Retinal pigment epithelial cell (primary cell): ENCODE measurements around the gene MAPK10.

Experiments used
- DNase-seq: peaks from one replicate; pipeline ENCODE4 v3.0.0-alpha.2; 2010; ENCODE audit warnings: low read depth
- H3K4me3 ChIP-seq: 2 replicates; pipeline ENCODE4 v1.5.1; 2011; ENCODE audit warnings: mild to moderate bottlenecking, low read length, control low read depth, moderate library complexity
- TF ChIP-seq, protein P1 (sequence below): conservative IDR thresholded peaks from 2 replicates; pipeline ENCODE4 v1.5.1; 2011; ENCODE audit warnings: low read depth, low read length, control low read depth, inconsistent platforms

MAPK10 gene

DNA sequence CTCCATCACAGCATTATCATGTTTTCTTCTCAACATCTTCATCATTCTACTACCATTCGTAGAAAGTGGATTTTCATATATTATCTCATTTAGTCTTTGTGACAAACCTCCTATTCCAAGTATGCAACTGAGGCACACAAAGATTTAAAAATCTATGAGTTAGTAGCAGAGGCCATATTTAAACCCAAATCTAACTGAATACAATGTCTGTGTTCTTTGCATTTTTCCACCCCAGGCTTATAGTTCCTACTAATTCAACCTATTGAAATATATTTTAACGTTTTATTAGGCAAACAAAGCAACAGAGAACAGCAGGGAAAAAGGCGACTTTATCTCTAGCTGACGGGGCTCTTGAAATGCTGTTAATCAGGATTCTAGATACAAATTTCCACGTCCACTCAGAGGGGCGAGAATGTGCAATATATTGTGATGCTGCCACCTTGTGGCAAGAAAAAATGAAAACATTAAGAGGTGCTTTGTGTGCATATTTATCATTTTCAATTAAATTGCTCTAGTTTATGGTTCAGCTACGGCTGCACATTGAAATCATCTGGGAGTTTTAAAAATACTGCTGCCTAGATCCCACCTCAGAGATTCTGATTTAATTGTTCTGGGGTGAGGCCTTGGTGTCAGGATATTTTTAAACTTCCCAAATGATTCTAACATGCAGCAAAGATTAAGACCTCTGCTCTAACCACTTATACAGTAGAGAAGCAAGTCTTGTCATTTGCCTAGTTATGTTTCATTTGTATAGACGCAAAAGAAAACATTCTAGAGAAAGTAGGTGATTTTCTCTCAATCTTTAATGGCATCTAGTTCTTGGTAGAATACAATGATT is 315.9 kb downstream of the MAPK10 start:
- peak; percentile 12 for DNase-seq
- no peak overlapping the region for H3K4me3 ChIP-seq
- TF ChIP-seq, protein P1, sequence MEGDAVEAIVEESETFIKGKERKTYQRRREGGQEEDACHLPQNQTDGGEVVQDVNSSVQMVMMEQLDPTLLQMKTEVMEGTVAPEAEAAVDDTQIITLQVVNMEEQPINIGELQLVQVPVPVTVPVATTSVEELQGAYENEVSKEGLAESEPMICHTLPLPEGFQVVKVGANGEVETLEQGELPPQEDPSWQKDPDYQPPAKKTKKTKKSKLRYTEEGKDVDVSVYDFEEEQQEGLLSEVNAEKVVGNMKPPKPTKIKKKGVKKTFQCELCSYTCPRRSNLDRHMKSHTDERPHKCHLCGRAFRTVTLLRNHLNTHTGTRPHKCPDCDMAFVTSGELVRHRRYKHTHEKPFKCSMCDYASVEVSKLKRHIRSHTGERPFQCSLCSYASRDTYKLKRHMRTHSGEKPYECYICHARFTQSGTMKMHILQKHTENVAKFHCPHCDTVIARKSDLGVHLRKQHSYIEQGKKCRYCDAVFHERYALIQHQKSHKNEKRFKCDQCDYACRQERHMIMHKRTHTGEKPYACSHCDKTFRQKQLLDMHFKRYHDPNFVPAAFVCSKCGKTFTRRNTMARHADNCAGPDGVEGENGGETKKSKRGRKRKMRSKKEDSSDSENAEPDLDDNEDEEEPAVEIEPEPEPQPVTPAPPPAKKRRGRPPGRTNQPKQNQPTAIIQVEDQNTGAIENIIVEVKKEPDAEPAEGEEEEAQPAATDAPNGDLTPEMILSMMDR, result peak; percentile 48

DNA sequence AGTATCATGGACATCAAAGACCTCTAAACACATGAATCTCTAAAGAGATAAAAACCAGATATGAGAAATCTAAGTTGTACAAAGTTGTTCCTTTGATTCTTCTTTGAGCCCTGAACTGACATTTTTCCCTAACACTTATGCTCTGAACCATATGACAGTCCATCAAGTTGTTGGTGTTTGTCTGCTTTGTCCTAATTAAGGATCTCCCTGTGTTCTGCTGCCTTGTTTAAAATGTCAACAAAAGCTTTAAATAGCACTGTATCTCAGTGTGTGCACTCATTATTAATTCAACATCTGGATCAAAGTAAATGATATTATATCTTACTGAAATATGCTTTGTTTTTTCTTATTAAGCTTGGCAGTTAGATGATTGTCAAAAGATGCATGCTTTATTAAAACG is 321.8 kb downstream of the MAPK10 start:
- no peak overlapping the region for H3K4me3 ChIP-seq
- DNase-seq, result no peak
- TF ChIP-seq, protein P1, result no peak

DNA sequence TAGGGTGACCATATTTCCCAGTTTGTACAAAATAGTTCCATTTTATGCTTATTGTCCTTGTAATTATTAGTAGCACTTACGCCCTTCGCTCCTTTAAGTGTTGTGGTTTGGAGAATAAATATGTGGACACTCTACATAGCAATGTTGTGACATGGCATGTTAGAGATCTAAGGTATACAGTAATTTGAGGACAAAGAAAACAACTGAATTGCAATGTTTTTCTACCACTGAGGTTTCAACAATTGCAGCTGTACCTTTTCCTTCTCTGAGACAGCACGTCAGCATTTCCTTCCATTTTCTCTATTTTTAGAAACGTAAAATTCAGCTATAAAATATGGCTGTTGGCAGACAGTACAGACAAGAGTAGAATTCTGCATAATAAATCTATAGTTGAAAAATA is 323.1 kb downstream of the MAPK10 start:
- TF ChIP-seq, protein P1, result no peak
- H3K4me3 ChIP-seq, result no peak overlapping the region
- DNase-seq, result no peak

DNA sequence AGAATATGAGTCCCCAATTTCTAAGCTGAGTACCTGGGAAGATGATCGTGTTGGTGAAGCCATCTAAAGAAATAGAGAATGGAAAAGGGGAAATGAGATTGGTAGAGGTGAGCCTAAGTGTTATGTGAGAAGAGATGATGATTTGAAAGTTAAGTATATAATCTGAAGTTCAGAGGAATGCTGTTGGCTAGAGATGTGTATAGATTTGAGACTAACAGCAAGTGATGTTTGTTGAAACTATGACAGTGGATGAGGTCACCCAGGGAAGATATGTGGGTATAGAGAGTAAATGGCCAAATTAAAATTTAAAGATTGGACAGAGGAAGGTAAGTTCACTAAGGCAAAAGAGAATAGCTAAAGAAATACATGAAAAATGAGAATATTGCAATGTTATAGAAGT is 324.2 kb downstream of the MAPK10 start:
- DNase-seq, result no peak
- TF ChIP-seq, protein P1, result no peak

DNA sequence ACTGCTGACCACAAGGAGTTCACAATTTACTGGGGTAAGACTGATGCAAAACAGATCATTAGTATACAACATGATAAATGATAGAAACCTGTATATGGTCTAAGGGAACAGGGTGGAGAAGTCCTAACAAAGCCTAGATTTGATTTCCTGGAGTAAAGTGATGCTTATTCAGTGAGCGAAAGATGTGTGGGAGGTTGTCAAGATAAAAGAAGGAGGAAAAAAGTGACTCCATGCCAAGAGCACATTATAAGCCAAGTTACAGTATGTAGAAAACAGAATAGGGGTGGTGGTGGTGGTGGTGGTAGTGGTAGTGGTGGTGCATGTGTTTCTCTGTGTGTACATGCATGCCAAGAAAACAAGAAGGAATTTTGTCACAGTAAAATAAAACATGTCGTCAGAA is 325.2 kb downstream of the MAPK10 start:
- no peak for DNase-seq
- TF ChIP-seq, protein P1, result no peak

More for the DNA sequence above, 324.2 kb downstream of the MAPK10 start:
- H3K4me3 ChIP-seq, result no peak overlapping the region

DNA sequence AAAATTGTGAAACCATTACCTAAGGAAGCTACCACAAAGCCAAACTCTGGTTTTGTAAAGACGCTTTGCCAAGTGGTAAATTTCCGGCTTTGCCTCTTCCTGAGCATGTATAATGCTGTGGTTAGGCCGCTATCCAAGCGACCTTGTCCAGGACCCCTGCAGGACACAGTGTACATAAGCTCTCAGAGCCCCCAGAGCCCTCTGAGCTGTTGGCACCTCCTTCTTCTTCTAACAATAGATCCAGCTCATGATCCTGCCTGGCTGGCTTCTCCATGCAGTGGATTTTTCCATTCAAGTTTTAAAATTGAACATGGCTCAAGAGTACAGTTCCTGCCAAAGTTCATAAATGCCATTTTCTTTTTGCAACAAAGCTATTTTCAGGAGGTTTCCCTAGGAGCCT is 326.7 kb downstream of the MAPK10 start:
- TF ChIP-seq, protein P1, result peak; percentile 13
- peak; percentile 68 for DNase-seq
- no peak overlapping the region for H3K4me3 ChIP-seq

More for the DNA sequence above, 325.2 kb downstream of the MAPK10 start:
- H3K4me3 ChIP-seq, result no peak overlapping the region

DNA sequence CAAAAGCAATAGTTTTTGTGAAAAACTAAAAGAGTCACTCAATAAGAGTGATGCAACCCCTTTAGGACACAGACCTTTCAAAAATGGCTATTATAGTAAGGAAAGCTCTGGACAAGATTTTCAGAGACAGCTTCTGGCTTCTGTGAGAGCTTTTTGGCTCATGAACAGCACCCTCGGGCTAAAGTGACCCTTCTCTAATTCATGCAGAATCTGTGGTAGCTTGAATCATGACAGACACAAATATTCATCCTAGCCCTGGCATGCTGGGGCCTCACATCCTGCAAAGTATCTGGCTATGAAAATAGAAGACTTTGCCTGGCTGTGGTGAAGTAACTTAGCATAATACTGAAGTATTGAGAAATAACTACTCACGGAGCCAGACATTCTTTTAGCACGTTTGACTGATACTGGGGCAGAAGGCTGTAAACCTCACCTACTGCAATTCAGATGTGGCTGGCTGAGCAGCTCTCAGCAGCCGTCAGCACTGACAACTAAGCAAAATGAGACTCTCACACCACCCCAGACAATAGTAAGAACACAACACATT is 327.3 kb downstream of the MAPK10 start:
- DNase-seq, result peak; percentile 59
- TF ChIP-seq, protein P1, result no peak
- H3K4me3 ChIP-seq, result no peak overlapping the region
